ENCODE results near the gene AKAP14.
"Not testable (repeated sequence)": the region's sequence is repeated elsewhere in the genome, so short reads cannot be mapped to it uniquely, and the experiment has no call there.

Gene AKAP14

DNA sequence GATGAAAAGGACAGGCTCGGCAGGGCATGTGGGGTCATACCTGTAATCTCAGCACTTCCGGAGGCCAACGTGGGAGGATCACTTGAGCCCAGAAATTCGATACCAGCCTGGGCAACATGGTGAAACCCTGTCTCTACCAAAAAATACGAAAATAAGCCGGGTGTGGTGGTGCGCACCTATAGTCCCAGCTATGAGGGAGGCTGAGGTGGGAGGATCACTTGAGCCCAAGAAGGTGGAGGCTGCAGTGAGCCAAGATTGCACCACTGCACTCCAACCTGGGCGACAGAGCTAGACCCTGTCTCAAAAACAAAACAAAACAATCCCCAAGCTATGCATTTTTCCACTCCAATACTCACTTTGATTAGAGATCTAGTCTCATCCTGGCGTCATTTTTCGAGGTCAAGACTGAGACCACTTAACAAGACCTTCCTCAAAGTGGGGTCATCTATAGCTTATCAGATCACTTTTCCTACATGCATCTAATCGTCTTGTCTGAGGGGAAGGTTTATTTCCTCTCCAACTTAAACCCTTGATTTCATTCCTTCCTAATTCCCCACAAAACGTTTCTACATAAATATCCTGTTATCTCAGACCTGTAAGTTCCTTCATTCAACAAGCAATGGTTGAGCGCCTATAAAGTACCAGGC lies 46.6 kb downstream of the AKAP14 start:
- Histone ChIP-seq H3K9ac (ENCODE audit: low read depth, low read length) (peak overlapping the region; percentile 94), H3K36me3 (ENCODE audit: insufficient read depth, low read length) (no peaks in the 10 kb centered on the region), H3K4me2 (ENCODE audit: low read length) (peak overlapping the region; percentile 85), H3K9me3 (replicated peaks; ENCODE audit: low read length) (no peaks in the 10 kb centered on the region), H3K4me1 (ENCODE audit: control insufficient read depth, insufficient read depth, low read length) (peaks cover 9% of the 10 kb centered on the region), H3K4me3 (ENCODE audit: low read length) (peak overlapping the region; percentile 91), H3K27me3 (ENCODE audit: control insufficient read depth, insufficient read depth, low read length) (no peaks in the 10 kb centered on the region)

DNA sequence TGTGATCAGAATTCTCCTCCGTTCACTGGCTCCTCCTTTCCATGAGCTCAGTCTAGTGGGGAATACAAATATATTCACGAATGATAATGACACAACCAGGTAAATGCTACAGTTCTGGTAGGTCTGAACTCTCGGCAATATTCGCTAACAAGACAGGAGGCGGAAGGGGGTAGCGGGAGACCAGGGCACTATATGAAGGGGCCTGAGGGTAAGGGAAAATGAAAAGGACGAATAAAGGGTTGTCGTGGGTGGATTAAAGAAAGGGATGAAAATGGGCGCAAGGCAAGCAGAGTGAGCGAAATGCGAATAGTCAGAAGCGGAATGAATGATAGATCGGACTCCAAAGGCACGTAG lies 47.1 kb downstream of the AKAP14 start:
- Histone ChIP-seq H3K36me3 (ENCODE audit: insufficient read depth, low read length) (no peaks in the 10 kb centered on the region), H3K4me1 (ENCODE audit: control insufficient read depth, insufficient read depth, low read length) (peaks cover 9% of the 10 kb centered on the region), H3K9ac (ENCODE audit: low read depth, low read length) (peak overlapping the region; percentile 94), H3K27me3 (ENCODE audit: control insufficient read depth, insufficient read depth, low read length) (no peaks in the 10 kb centered on the region), H3K9me3 (replicated peaks; ENCODE audit: low read length) (no peaks in the 10 kb centered on the region), H3K4me3 (ENCODE audit: low read length) (peak overlapping the region; percentile 91), H3K4me2 (ENCODE audit: low read length) (peak overlapping the region; percentile 85)

- Histone ChIP-seq H3K4me2 (ENCODE audit: low read length) (peak within 1 kb of the TSS; percentile 85), H3K9me3 (replicated peaks; ENCODE audit: low read length) (no peaks in the 10 kb centered on the region), H3K9ac (ENCODE audit: low read depth, low read length) (peak within 1 kb of the TSS; percentile 94), H3K27me3 (ENCODE audit: control insufficient read depth, insufficient read depth, low read length) (no peaks in the 10 kb centered on the region), H3K4me3 (ENCODE audit: low read length) (peak within 1 kb of the TSS; percentile 91), H3K36me3 (ENCODE audit: insufficient read depth, low read length) (no peaks in the 10 kb centered on the region), H3K4me1 (ENCODE audit: control insufficient read depth, insufficient read depth, low read length) (peaks cover 9% of the 10 kb centered on the region)
Observed at GRCh38 chrX:119943185-119943988, 47.7 kb downstream of the AKAP14 start, which contains the start of gene NKAP. Gene NKAP (minus strand): TSS chrX:119943751. CDS start chrX:119943605, 146 bp downstream.

- Histone ChIP-seq H3K36me3 (ENCODE audit: insufficient read depth, low read length) (no peaks in the 10 kb centered on the region), H3K4me2 (ENCODE audit: low read length) (no peak overlapping the region), H3K4me3 (ENCODE audit: low read length) (no peak overlapping the region), H3K4me1 (ENCODE audit: control insufficient read depth, insufficient read depth, low read length) (peaks cover 9% of the 10 kb centered on the region), H3K27me3 (ENCODE audit: control insufficient read depth, insufficient read depth, low read length) (no peaks in the 10 kb centered on the region), H3K9me3 (replicated peaks; ENCODE audit: low read length) (no peaks in the 10 kb centered on the region), H3K9ac (ENCODE audit: low read depth, low read length) (no peak overlapping the region)
Observed at GRCh38 chrX:119945481-119945880, 49.8 kb downstream of the AKAP14 start.

GRCh38 chrX:119948381-119948780 lies 52.7 kb downstream of the AKAP14 start:
- Histone ChIP-seq H3K36me3 (ENCODE audit: insufficient read depth, low read length) (no peaks in the 10 kb centered on the region), H3K9me3 (replicated peaks; ENCODE audit: low read length) (no peaks in the 10 kb centered on the region), H3K4me1 (ENCODE audit: control insufficient read depth, insufficient read depth, low read length) (no peaks in the 10 kb centered on the region), H3K9ac (ENCODE audit: low read depth, low read length) (no peak overlapping the region), H3K4me3 (ENCODE audit: low read length) (no peak overlapping the region), H3K27me3 (ENCODE audit: control insufficient read depth, insufficient read depth, low read length) (no peaks in the 10 kb centered on the region), H3K4me2 (ENCODE audit: low read length) (no peak overlapping the region)

DNA sequence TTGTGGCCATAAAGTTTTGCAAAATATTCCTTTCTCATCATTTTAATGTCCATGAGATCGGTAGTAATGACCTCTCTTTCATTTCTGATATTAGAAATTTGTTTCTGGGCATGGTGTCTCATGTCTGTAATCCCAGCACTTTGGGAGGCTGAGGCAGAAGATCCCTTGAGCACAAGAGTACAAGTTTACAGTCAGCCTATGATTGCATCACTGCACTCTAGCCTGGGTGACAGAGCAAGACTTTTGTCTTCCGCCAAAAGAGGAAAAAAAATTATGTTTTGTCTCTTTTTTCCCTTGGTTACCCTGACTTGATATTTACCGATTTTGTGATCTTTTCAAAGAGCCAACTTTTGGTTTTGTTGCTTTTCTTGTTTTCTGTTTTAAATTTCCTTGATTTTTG lies 58.7 kb downstream of the AKAP14 start:
- Histone ChIP-seq H3K9ac (ENCODE audit: low read depth, low read length) (no peak overlapping the region), H3K4me1 (ENCODE audit: control insufficient read depth, insufficient read depth, low read length) (no peaks in the 10 kb centered on the region), H3K9me3 (replicated peaks; ENCODE audit: low read length) (no peaks in the 10 kb centered on the region), H3K36me3 (ENCODE audit: insufficient read depth, low read length) (no peaks in the 10 kb centered on the region), H3K4me3 (ENCODE audit: low read length) (no peak overlapping the region), H3K27me3 (ENCODE audit: control insufficient read depth, insufficient read depth, low read length) (no peaks in the 10 kb centered on the region), H3K4me2 (ENCODE audit: low read length) (no peak overlapping the region)

- not testable (repeated sequence) for H3K4me3 ChIP-seq (ENCODE audit: low read length); H3K4me1 ChIP-seq (ENCODE audit: control insufficient read depth, insufficient read depth, low read length); H3K9ac ChIP-seq (ENCODE audit: low read depth, low read length); H3K27me3 ChIP-seq (ENCODE audit: control insufficient read depth, insufficient read depth, low read length); H3K9me3 ChIP-seq (replicated peaks; ENCODE audit: low read length); H3K36me3 ChIP-seq (ENCODE audit: insufficient read depth, low read length); H3K4me2 ChIP-seq (ENCODE audit: low read length)
Observed at GRCh38 chrX:119955807-119956570, 60.3 kb downstream of the AKAP14 start.

DNA sequence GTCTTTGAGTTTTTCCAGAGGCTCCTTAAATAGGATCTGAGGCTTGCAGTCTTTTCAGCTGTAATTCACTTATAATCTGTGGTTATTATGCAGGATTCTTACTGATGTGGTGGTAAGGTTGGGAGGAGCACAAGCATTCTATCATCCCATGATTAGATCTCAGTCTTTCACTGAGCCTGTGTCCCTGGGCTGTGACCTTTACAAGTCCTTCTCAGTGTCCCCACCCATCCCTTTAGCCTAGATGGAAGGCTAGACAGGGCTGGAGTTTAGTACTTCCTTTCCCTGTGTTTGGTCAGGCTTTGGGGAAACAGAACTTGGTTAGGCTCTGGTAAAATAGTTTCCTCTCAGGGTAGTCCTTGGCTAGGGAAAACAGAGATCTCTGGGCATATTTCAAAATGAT lies 64.9 kb downstream of the AKAP14 start:
- Histone ChIP-seq H3K36me3 (ENCODE audit: insufficient read depth, low read length) (no peaks in the 10 kb centered on the region), H3K4me2 (ENCODE audit: low read length) (no peak overlapping the region), H3K4me1 (ENCODE audit: control insufficient read depth, insufficient read depth, low read length) (no peaks in the 10 kb centered on the region), H3K9me3 (replicated peaks; ENCODE audit: low read length) (no peaks in the 10 kb centered on the region), H3K27me3 (ENCODE audit: control insufficient read depth, insufficient read depth, low read length) (no peaks in the 10 kb centered on the region), H3K4me3 (ENCODE audit: low read length) (no peak overlapping the region), H3K9ac (ENCODE audit: low read depth, low read length) (no peak overlapping the region)

GRCh38 chrX:119966837-119967236 lies 71.1 kb downstream of the AKAP14 start:
- not testable (repeated sequence) for H3K9me3 ChIP-seq (replicated peaks; ENCODE audit: low read length); H3K4me2 ChIP-seq (ENCODE audit: low read length); H3K9ac ChIP-seq (ENCODE audit: low read depth, low read length); H3K4me3 ChIP-seq (ENCODE audit: low read length); H3K4me1 ChIP-seq (ENCODE audit: control insufficient read depth, insufficient read depth, low read length); H3K27me3 ChIP-seq (ENCODE audit: control insufficient read depth, insufficient read depth, low read length); H3K36me3 ChIP-seq (ENCODE audit: insufficient read depth, low read length)

Measured in skeletal muscle satellite cell (primary cell).